ENCODE measurements around the gene TROAP. TPM values are rescaled to one million over a fixed set of nuclear protein-coding genes. Genes with fewer than 3 reads are reported as not detected.
A peak's percentile ranks its signal among the peaks of the same experiment; 100 is the strongest.

The TROAP gene
- total RNA-seq, 2 donors from 2014 or later = 11.8 to 51.8 TPM

- DNase-seq = peak; percentile 40
- Histone ChIP-seq H3K9ac (ENCODE audit: low read depth in 2 of 2, low read length in 2 of 2) (peak within 1 kb of the TSS; percentile 22 to 56), H3K4me1 (peaks cover 42% of the 10 kb centered on the region), H3K27ac (no peak within 1 kb of the TSS), H3K36me3 (no peaks in the 10 kb centered on the region), H3K4me3 (peak within 1 kb of the TSS; percentile 38), H3K27me3 (peaks cover 56% of the 10 kb centered on the region), H3K9me3 (no peaks in the 10 kb centered on the region)
- TF ChIP-seq CTCF (IDR thresholded peaks at IDR 0.05) = no peak
- intact Hi-C loops (cut with DNase I) = no loop called here
Observed at GRCh38 chr12:49346659-49347310, 23.7 kb downstream of the TROAP start, which contains the start of gene DNAJC22. TSS of gene DNAJC22 (plus strand) at chr12:49346888. CDS start at chr12:49348873, 1,985 bp downstream.

- peak overlapping the region; percentile 56 to 65 for H3K9ac ChIP-seq (ENCODE audit: low read depth in 2 of 2, low read length in 2 of 2)
- H3K9me3 ChIP-seq = no peaks in the 10 kb centered on the region
- H3K4me1 ChIP-seq = peaks cover 38% of the 10 kb centered on the region
- DNase-seq = peak; percentile 93
- H3K27me3 ChIP-seq = peaks cover 50% of the 10 kb centered on the region
- intact Hi-C loops (cut with DNase I) = no loop called here
- TF ChIP-seq CTCF (IDR thresholded peaks at IDR 0.05) = peak; percentile 89
- no peak overlapping the region for H3K27ac ChIP-seq
- H3K36me3 ChIP-seq = no peaks in the 10 kb centered on the region
- peak overlapping the region; percentile 38 for H3K4me3 ChIP-seq
Observed at GRCh38 chr12:49347311-49348193, 24.5 kb downstream of the TROAP start.

- DNase-seq = no peak
- intact Hi-C loops (cut with DNase I) = no loop called here
- no peaks in the 10 kb centered on the region for H3K9me3 ChIP-seq
- peaks cover 40% of the 10 kb centered on the region for H3K27me3 ChIP-seq
- H3K27ac ChIP-seq = no peak overlapping the region
- TF ChIP-seq CTCF (IDR thresholded peaks at IDR 0.05) = no peak
- H3K4me1 ChIP-seq = peaks cover 29% of the 10 kb centered on the region
- H3K4me3 ChIP-seq = peak overlapping the region; percentile 38
- no peak overlapping the region for H3K9ac ChIP-seq (ENCODE audit: low read depth in 2 of 2, low read length in 2 of 2)
- no peaks in the 10 kb centered on the region for H3K36me3 ChIP-seq
Observed at GRCh38 chr12:49348781-49349180, 25.7 kb downstream of the TROAP start.

- no peaks in the 10 kb centered on the region for H3K9me3 ChIP-seq
- no peak overlapping the region for H3K4me3 ChIP-seq
- DNase-seq = no peak
- no peak overlapping the region for H3K27ac ChIP-seq
- peaks cover 35% of the 10 kb centered on the region for H3K27me3 ChIP-seq
- intact Hi-C loops (cut with DNase I) = no loop called here
- H3K36me3 ChIP-seq = no peaks in the 10 kb centered on the region
- H3K9ac ChIP-seq (ENCODE audit: low read depth in 2 of 2, low read length in 2 of 2) = no peak overlapping the region
- peaks cover 29% of the 10 kb centered on the region for H3K4me1 ChIP-seq
- no peak for TF ChIP-seq CTCF (IDR thresholded peaks at IDR 0.05)
Observed at GRCh38 chr12:49349266-49349665, 26.2 kb downstream of the TROAP start.

- no peak for TF ChIP-seq CTCF (IDR thresholded peaks at IDR 0.05)
- no peaks in the 10 kb centered on the region for H3K9me3 ChIP-seq
- H3K4me1 ChIP-seq = peaks cover 6% of the 10 kb centered on the region
- no peak overlapping the region for H3K4me3 ChIP-seq
- H3K9ac ChIP-seq (ENCODE audit: low read depth in 2 of 2, low read length in 2 of 2) = no peak overlapping the region
- no peak for DNase-seq
- H3K36me3 ChIP-seq = no peaks in the 10 kb centered on the region
- intact Hi-C loops (cut with DNase I) = loop anchor here (10.0 kb wide), 1 partner anchor 232 kb away; no protein-coding TSS in a partner anchor
- peaks cover 5% of the 10 kb centered on the region for H3K27me3 ChIP-seq
- H3K27ac ChIP-seq = no peak overlapping the region
Observed at GRCh38 chr12:49352351-49352750, 29.3 kb downstream of the TROAP start.
